A549 (cell line): Measurements from ENCODE around the gene ATP1B1. TPM values are rescaled to one million over a fixed set of nuclear protein-coding genes. Genes with fewer than 3 reads are reported as not detected.

Experiments
- ATAC-seq, 2 experiments: fragments of 200-7000 bp in 1 of 2; fragments of >200 bp in 1 of 2; cut with Nextera tagmentation in 1 of 2; cut with Tn5 transposase in 1 of 2; 3 replicates each; pipeline versions ENCODE4 v1.8.0 to v1.9.1; 2018 to 2020; ENCODE audit warnings: mild to moderate bottlenecking in 1 of 2, moderate library complexity in 1 of 2
- CTCF ChIA-PET: fragments of 300-600 bp; sonication (Branson Sonifier 250); formaldehyde crosslinking; extraction: SDS; loops from one replicate; lab custom pipeline; 2021; ENCODE audit warnings: antibody characterized with exemption, inconsistent platforms; lab: Yijun Ruan, JAX
- POLR2A ChIA-PET: fragments of 350-600 bp; formaldehyde crosslinking; extraction: SDS; loops from one replicate; lab custom pipeline; 2021; ENCODE audit warnings: antibody characterized with exemption, inconsistent platforms; lab: Yijun Ruan, JAX
- DNase-seq, 2 experiments: peaks; one replicate each; pipeline versions ENCODE4 v3.0.0 to v3.0.0-alpha.2; 2011 to 2016; ENCODE audit warnings: low read depth in 1 of 2, low spot score in 1 of 2
- FAIRE-seq: peaks from 2 replicates; lab custom pipeline; 2011; peaks lifted over from hg19 to GRCh38; lab: Jason Lieb, UNC
- H3K27ac ChIP-seq, 2 experiments: fragments of >200 bp; sonication (Bioruptor Twin); formaldehyde crosslinking; 3 replicates each; pipeline ENCODE4 v1.5.1; 2016 to 2017
- H3K4me1 ChIP-seq: fragments of >200 bp; sonication (Bioruptor Twin); formaldehyde crosslinking; 3 replicates; pipeline ENCODE4 v1.6.1; 2016
- H3K4me2 ChIP-seq: fragments of >200 bp; sonication (Bioruptor Twin); formaldehyde crosslinking; 3 replicates; pipeline ENCODE4 v1.6.1; 2016
- H3K4me3 ChIP-seq: fragments of >200 bp; sonication (Bioruptor Twin); formaldehyde crosslinking; 3 replicates; pipeline ENCODE4 v1.5.1; 2016
- H3K9me3 ChIP-seq: fragments of >200 bp; sonication (Bioruptor Twin); formaldehyde crosslinking; 3 replicates; pipeline ENCODE4 v1.6.1; 2016
- ATOH8 ChIP-seq: fragments of 250-450 bp; sonication (Bioruptor Pico); IDR thresholded peaks from 2 replicates; pipeline ENCODE4 v1.5.0; 2020; ENCODE audit warnings: low read depth, mild to moderate bottlenecking, moderate library complexity
- BCL3 ChIP-seq: fragments of >200 bp; sonication (Bioruptor Twin); formaldehyde crosslinking; IDR thresholded peaks from 3 replicates; pipeline ENCODE4 v1.6.1; 2016
- CBX2 ChIP-seq: fragments of 200-600 bp; sonication (generic); IDR thresholded peaks from 2 replicates; pipeline ENCODE4 v1.6.1; 2016; ENCODE audit warnings: low read depth, mild to moderate bottlenecking, borderline replicate concordance
- CHD2 ChIP-seq: fragments of 150-350 bp; IDR thresholded peaks from 2 replicates; pipeline ENCODE4 v1.6.1; 2014; ENCODE audit warnings: low read length; ENCODE audit not compliant: partially characterized antibody
- FOSB ChIP-seq: fragments of 250-450 bp; sonication (Bioruptor Pico); IDR thresholded peaks from 2 replicates; pipeline ENCODE4 v1.5.0; 2020; ENCODE audit warnings: mild to moderate bottlenecking, moderate library complexity
- FOSL2 ChIP-seq, 2 experiments: fragments of 450-650 bp in 1 of 2; fragments of >200 bp in 1 of 2; sonication (Bioruptor Twin) in 1 of 2; formaldehyde crosslinking; IDR thresholded peaks; 2 replicates each; pipeline versions ENCODE4 v1.5.0 to v1.6.1; 2016 to 2020; ENCODE audit warnings: mild to moderate bottlenecking in 1 of 2, moderate library complexity in 1 of 2
- FOXS1 ChIP-seq: fragments of 250-450 bp; sonication (Bioruptor Pico); IDR thresholded peaks from 2 replicates; pipeline ENCODE4 v1.5.0; 2020; ENCODE audit warnings: mild to moderate bottlenecking, moderate library complexity
- HEYL ChIP-seq: fragments of 250-450 bp; sonication (Bioruptor Pico); IDR thresholded peaks from 2 replicates; pipeline ENCODE4 v1.8.0; 2021; ENCODE audit warnings: mild to moderate bottlenecking, moderate library complexity
- JUN ChIP-seq, 2 experiments: fragments of >200 bp; sonication (Bioruptor Twin); formaldehyde crosslinking; IDR thresholded peaks; 2 replicates in 1 of 2; 3 replicates in 1 of 2; pipeline ENCODE4 v1.6.1; 2016 to 2017
- JUNB ChIP-seq: fragments of >200 bp; sonication (Bioruptor Twin); formaldehyde crosslinking; IDR thresholded peaks from 2 replicates; pipeline ENCODE4 v1.6.1; 2016
- KDM1A ChIP-seq: fragments of 200-600 bp; sonication (generic); IDR thresholded peaks from 2 replicates; pipeline ENCODE4 v1.6.1; 2016; ENCODE audit warnings: low read depth, mild to moderate bottlenecking
- KDM5A ChIP-seq: fragments of 200-600 bp; sonication (generic); IDR thresholded peaks from 2 replicates; pipeline ENCODE4 v1.6.1; 2016; ENCODE audit warnings: antibody characterized with exemption, mild to moderate bottlenecking
- MAFK ChIP-seq: fragments of 450-650 bp; IDR thresholded peaks from 2 replicates; pipeline ENCODE4 v1.6.1; 2014; ENCODE audit not compliant: partially characterized antibody
- NFE2L2 ChIP-seq: fragments of 150-350 bp; conservative IDR thresholded peaks from 2 replicates; pipeline ENCODE4 v1.6.1; 2014; ENCODE audit warnings: low read length
- POLR2A ChIP-seq: IDR thresholded peaks from 2 replicates; pipeline ENCODE4 v1.6.1; 2012; ENCODE audit warnings: mild to moderate bottlenecking, low read length
- POLR2AphosphoS2 ChIP-seq: conservative IDR thresholded peaks from 2 replicates; pipeline ENCODE4 v1.6.1; 2012; ENCODE audit warnings: low read length, improper control_type of control experiment, inconsistent platforms
- RARB ChIP-seq: fragments of 250-450 bp; sonication (Bioruptor Pico); IDR thresholded peaks from 2 replicates; pipeline ENCODE4 v1.8.0; 2021; ENCODE audit warnings: mild to moderate bottlenecking, moderate library complexity
- REST ChIP-seq: fragments of 200-600 bp; sonication (generic); IDR thresholded peaks from 2 replicates; pipeline ENCODE4 v1.6.1; 2016; ENCODE audit warnings: antibody characterized with exemption, mild to moderate bottlenecking, moderate library complexity
- RNF2 ChIP-seq: fragments of 200-600 bp; sonication (generic); IDR thresholded peaks from 2 replicates; pipeline ENCODE4 v1.6.1; 2016; ENCODE audit warnings: low read depth, mild to moderate bottlenecking, antibody characterized with exemption, moderate library complexity, borderline replicate concordance
- ZC3H11A ChIP-seq: fragments of 450-650 bp; IDR thresholded peaks from 2 replicates; pipeline ENCODE4 v1.6.1; 2014; ENCODE audit warnings: antibody characterized with exemption, mild to moderate bottlenecking
- ZNF302 ChIP-seq: fragments of 250-450 bp; sonication (Bioruptor Pico); IDR thresholded peaks from 2 replicates; pipeline ENCODE4 v1.9.0; 2021; ENCODE audit warnings: inconsistent platforms, mild to moderate bottlenecking, moderate library complexity
- WGBS: methylation state at CpG from one replicate; pipeline ENCODE4 v1.1.6; 2017; ENCODE audit errors: missing lambda C conversion rate; 5-methylcytosine and 5-hydroxymethylcytosine counted together
- polyA plus RNA-seq, 4 experiments: library from polyadenylated mRNA; depleted of rRNA in 3 of 4; stranded (reverse); fragments of >200 nt; fragmentation: RNase III in 1 of 4; extraction: RNeasy Plus Mini Kit Qiagen cat#74134 plus additional on column Dnase treatment in 1 of 4; gene quantifications; 2 replicates in 3 of 4; 3 replicates in 1 of 4; pipeline ENCODE4 v1.2.3, GENCODE V29; 2011 to 2017

Gene ATP1B1
- polyA plus RNA-seq, 2 of the 4 experiments (the other 2 are of a cell fraction): 303 to 377 TPM

- ATAC-seq (no peak), FAIRE-seq (no peak), DNase-seq (no peak)
- Histone ChIP-seq H3K9me3 (no peaks in the 10 kb centered on the region), H3K4me3 (no peak overlapping the region), H3K4me2 (no peak overlapping the region), H3K4me1 (peaks cover 76% of the 10 kb centered on the region), H3K27ac (0 out of 6 replicates have a peak overlapping the region, but pooled peaks of 1 of the 2 experiments have one; percentile 23)
- TF ChIP-seq ATOH8 (no peak), RNF2 (no peak), POLR2A (no peak), HEYL (CRISPR knock-in tag) (no peak), BCL3 (no peak), JUNB (no peak), ZNF302 (CRISPR knock-in tag) (no peak), CHD2 (no peak), POLR2AphosphoS2 (no peak), KDM1A (no peak), FOSL2 (IDR thresholded peaks at IDR 0.05) (no peak), FOSL2 (CRISPR knock-in tag; IDR thresholded peaks at IDR 0.05) (no peak)
- CTCF ChIA-PET: interaction anchor here (0.7 to 1.8 kb wide), 3 partner anchors 8 to 687 kb away, joined by 4 to 5 read pairs (median 5); no protein-coding TSS in a partner anchor
- WGBS: 92% methylated on average over 3 of the region's 3 CpGs
- POLR2A ChIA-PET: interaction anchor here (1.4 kb wide), 1 partner anchor 21 kb away, joined by 4 read pairs; no protein-coding TSS in a partner anchor
These were observed 19.8 kb downstream of the ATP1B1 start for GRCh38 chr1:169126335-169126734.

GRCh38 chr1:169127305-169127704 lies 20.8 kb downstream of the ATP1B1 start:
- WGBS: 74% methylated on average over 3 of the region's 3 CpGs
- no peak for ATAC-seq
- no peak for DNase-seq
- ChIA-PET CTCF (interaction anchor here (0.6 to 1.8 kb wide), 4 partner anchors 11 to 688 kb away, joined by 3 to 5 read pairs (median 4); partner anchors contain the start of gene ATP1B1), POLR2A (interaction anchor here (1.4 to 1.5 kb wide), 2 partner anchors 8 to 22 kb away, joined by 3 to 4 read pairs; no protein-coding TSS in a partner anchor)
- no peak for FAIRE-seq
- Histone ChIP-seq H3K9me3 (no peaks in the 10 kb centered on the region), H3K4me1 (peaks cover 76% of the 10 kb centered on the region), H3K4me2 (no peak overlapping the region), H3K27ac (no peak overlapping the region), H3K4me3 (no peak overlapping the region)
- no peak for TF ChIP-seq FOSB (CRISPR knock-in tag)
- TF ChIP-seq FOXS1 (CRISPR knock-in tag): no peak
- TF ChIP-seq JUN (IDR thresholded peaks at IDR 0.05): no peak
- no peak for TF ChIP-seq NFE2L2
- TF ChIP-seq ZC3H11A: no peak
- no peak for TF ChIP-seq MAFK
- TF ChIP-seq RARB (CRISPR knock-in tag): no peak

GRCh38 chr1:169128562-169128961 lies 22.1 kb downstream of the ATP1B1 start:
- DNase-seq (no peak), ATAC-seq (no peak), FAIRE-seq (no peak)
- Histone ChIP-seq H3K27ac (no peak overlapping the region), H3K4me2 (peak overlapping the region; percentile 17; the same call in 1 of the 3 replicates), H3K4me3 (no peak overlapping the region), H3K4me1 (peaks cover 79% of the 10 kb centered on the region)
- ChIA-PET CTCF (interaction anchor here (0.6 kb wide), 1 partner anchor 272 kb away, joined by 3 read pairs; no protein-coding TSS in a partner anchor), POLR2A (interaction anchor here (1.1 to 1.5 kb wide), 2 partner anchors 9 to 19 kb away, joined by 3 read pairs; no protein-coding TSS in a partner anchor)
- WGBS: 77% methylated on average over 2 of the region's 2 CpGs
- TF ChIP-seq REST (no peak), MAFK (no peak), CBX2 (no peak), KDM5A (no peak), FOSL2 (IDR thresholded peaks at IDR 0.05) (no peak), FOSL2 (CRISPR knock-in tag; IDR thresholded peaks at IDR 0.05) (0 out of 2 replicates have a peak, but pooled peaks have one; percentile 4)
- TF ChIP-seq, all 56 proteins: peak for 1
- H3K9me3 ChIP-seq: no peaks in the 10 kb centered on the region
